IgD-negative memory B cell (primary cell): ENCODE results near the gene GNG7. TPM values are rescaled to one million over a fixed set of nuclear protein-coding genes. Genes with fewer than 3 reads are reported as not detected.
A peak's percentile ranks its signal among the peaks of the same experiment; 100 is the strongest.
"Not testable (repeated sequence)": the region's sequence is repeated elsewhere in the genome, so short reads cannot be mapped to it uniquely, and the experiment has no call there.

Source experiments
- H3K27ac Mint-ChIP-seq, 3 donors: one replicate each; pipeline ENCODE4 v1.8.0; 2020 to 2022; ENCODE audit warnings: mild to moderate bottlenecking in 3 of 3, mixed read lengths in 3 of 3, moderate library complexity in 1 of 3
- H3K27me3 Mint-ChIP-seq: one replicate; pipeline ENCODE4 v1.8.0; 2021; ENCODE audit warnings: mixed read lengths
- H3K36me3 Mint-ChIP-seq: one replicate; pipeline ENCODE4 v1.8.0; 2020; ENCODE audit warnings: mild to moderate bottlenecking, mixed read lengths
- H3K4me1 Mint-ChIP-seq, 3 donors: one replicate each; pipeline ENCODE4 v1.8.0; 2020 to 2022; ENCODE audit warnings: mixed read lengths in 3 of 3, mild to moderate bottlenecking in 1 of 3
- H3K4me3 Mint-ChIP-seq, 4 donors: one replicate each; pipeline ENCODE4 v1.8.0; 2020 to 2022; ENCODE audit warnings: mild to moderate bottlenecking in 4 of 4, mixed read lengths in 4 of 4, moderate library complexity in 3 of 4
- H3K9me3 Mint-ChIP-seq, 3 donors: one replicate each; pipeline ENCODE4 v1.8.0; 2020 to 2021; ENCODE audit warnings: mixed read lengths in 3 of 3, mild to moderate bottlenecking in 1 of 3
- polyA plus RNA-seq: library from polyadenylated mRNA; unstranded; fragments of 300-500 nt; fragmentation: Illumina TruSeq; gene quantifications from one replicate; pipeline ENCODE4 v1.2.3, GENCODE V29; 2021

GNG7 gene
- polyA plus RNA-seq, 1 donor from 2014 or later, result 74.6 TPM

DNA sequence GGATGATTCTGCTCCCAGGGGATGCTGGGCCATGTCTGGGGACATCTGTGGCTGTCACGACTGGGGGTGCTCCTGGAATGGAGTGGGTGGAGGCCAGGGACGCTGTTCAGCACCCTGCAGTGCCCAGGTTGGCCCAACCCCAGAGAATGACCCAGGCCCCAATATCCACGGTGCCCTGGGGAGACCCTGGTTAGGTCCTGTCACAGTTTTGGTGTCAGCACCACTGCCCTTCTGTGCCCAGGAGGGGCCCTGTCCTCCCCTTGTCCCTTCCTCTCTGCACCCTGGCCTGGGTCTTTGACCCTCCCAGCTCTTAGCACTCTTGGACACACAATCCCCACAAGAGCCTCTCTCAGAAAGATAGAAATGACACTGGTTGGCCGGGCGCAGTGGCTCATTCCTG is 141.3 kb downstream of the GNG7 start:
- peaks cover 6% of the 10 kb centered on the region for H3K36me3 Mint-ChIP-seq
- H3K4me3 Mint-ChIP-seq, result peak overlapping the region in 3 of 4 donors; percentile 89 to 96 (median 96)
- H3K4me1 Mint-ChIP-seq, result peaks cover 12 to 43% (median 36%) of the 10 kb centered on the region in 3 donors
- H3K9me3 Mint-ChIP-seq, result no peaks in the 10 kb centered on the region
- no peaks in the 10 kb centered on the region for H3K27me3 Mint-ChIP-seq
- H3K27ac Mint-ChIP-seq, result peak overlapping the region; percentile 95 to 99 (median 97)

DNA sequence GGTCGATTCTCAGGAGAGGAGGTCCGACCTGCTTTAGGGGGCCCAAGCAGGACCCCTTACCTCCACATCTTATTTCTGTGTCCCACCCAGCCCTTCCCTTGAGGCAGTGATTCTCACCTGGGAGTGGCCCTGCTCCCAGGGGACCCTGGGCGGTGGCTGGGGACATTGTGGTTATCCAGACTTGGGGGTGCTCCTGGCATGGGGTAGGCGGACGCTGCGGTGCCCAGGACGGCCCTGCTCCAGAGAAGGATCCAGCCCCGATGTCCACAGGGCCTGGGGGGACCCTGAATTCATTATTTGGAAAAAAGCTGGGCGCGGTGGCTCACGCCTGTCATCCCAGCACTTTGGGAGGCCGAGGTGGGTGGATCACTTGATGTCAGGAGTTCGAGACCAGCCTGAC is 142.1 kb downstream of the GNG7 start:
- Mint-ChIP-seq H3K36me3 (peaks cover 6% of the 10 kb centered on the region), H3K27me3 (no peaks in the 10 kb centered on the region), H3K4me1 (peaks cover 12 to 43% (median 35%) of the 10 kb centered on the region in 3 donors), H3K4me3 (peak overlapping the region in 2 of 4 donors; percentile 17 to 68), H3K9me3 (no peaks in the 10 kb centered on the region), H3K27ac (peak overlapping the region in 1 of 3 donors; percentile 35)

DNA sequence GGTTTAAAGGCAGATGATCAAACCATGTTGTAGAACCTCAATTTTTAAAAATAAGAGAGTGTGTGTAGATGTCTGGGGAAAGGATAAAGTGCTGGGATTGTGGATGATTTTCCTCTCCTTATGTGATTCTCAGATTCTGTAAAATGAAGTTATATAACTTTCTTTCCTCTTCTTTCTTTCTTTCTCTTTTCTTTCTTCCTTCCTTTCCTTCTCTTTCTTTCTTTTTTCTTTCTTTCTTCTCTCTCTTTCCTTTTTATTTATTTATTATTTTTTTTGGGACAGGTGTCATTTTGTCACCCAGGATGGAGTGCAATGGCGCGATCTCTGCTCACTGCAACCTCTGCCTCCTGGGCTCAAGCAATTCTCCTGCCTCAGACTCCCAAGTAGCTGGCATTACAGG is 144.0 kb downstream of the GNG7 start:
- Mint-ChIP-seq H3K27me3 (no peaks in the 10 kb centered on the region), H3K27ac (peak overlapping the region in 1 of 3 donors; percentile 53), H3K4me1 (peaks cover 12 to 32% (median 31%) of the 10 kb centered on the region in 3 donors), H3K36me3 (peaks cover 7% of the 10 kb centered on the region), H3K4me3 (no peak overlapping the region), H3K9me3 (no peaks in the 10 kb centered on the region)

DNA sequence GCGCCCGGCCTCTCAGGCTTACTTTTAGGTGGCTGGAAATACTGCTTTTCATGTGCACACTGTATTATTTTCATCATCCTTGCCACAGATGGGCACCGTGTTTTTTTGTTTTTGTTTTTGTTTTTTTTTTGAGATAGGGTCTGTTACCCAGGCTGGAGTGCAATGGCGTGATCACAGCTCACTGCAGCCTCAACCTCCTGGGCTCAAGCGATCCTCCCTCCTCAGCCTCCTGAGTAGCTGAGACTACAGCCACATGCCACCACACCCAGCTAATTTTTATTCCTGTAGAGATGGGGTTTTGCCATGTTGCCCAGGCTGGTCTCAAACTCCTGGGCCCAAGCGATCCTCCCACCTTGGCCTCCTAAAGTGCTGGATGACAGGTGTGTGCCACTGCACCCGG is 144.4 kb downstream of the GNG7 start:
- H3K36me3 Mint-ChIP-seq, H3K4me3 Mint-ChIP-seq, H3K27me3 Mint-ChIP-seq, H3K9me3 Mint-ChIP-seq: not testable (repeated sequence)
- Mint-ChIP-seq H3K4me1 (peaks cover 12 to 30% (median 30%) of the 10 kb centered on the region in 3 donors), H3K27ac (peak overlapping the region in 1 of 3 donors; percentile 53)

DNA sequence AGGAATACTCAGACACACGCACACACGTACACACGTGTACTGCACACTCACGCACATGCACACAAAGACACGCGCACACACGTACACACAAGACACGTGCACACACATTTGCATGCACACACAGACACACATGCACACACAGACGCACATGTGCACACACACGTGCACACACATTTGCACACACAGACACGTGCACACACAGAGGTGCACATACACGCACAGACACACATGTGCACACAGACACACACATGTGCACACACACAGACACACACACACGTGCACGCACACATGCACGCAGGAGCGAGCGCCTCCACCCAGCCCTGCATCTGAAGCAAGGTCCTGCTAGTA is 145.4 kb downstream of the GNG7 start:
- no peaks in the 10 kb centered on the region for H3K9me3 Mint-ChIP-seq
- H3K36me3 Mint-ChIP-seq, result peaks cover 6% of the 10 kb centered on the region
- peak overlapping the region in 1 of 4 donors; percentile 69 for H3K4me3 Mint-ChIP-seq
- no peaks in the 10 kb centered on the region for H3K27me3 Mint-ChIP-seq
- H3K4me1 Mint-ChIP-seq, result peaks cover 13 to 31% (median 26%) of the 10 kb centered on the region in 3 donors
- peak overlapping the region; percentile 14 to 97 (median 15) for H3K27ac Mint-ChIP-seq

DNA sequence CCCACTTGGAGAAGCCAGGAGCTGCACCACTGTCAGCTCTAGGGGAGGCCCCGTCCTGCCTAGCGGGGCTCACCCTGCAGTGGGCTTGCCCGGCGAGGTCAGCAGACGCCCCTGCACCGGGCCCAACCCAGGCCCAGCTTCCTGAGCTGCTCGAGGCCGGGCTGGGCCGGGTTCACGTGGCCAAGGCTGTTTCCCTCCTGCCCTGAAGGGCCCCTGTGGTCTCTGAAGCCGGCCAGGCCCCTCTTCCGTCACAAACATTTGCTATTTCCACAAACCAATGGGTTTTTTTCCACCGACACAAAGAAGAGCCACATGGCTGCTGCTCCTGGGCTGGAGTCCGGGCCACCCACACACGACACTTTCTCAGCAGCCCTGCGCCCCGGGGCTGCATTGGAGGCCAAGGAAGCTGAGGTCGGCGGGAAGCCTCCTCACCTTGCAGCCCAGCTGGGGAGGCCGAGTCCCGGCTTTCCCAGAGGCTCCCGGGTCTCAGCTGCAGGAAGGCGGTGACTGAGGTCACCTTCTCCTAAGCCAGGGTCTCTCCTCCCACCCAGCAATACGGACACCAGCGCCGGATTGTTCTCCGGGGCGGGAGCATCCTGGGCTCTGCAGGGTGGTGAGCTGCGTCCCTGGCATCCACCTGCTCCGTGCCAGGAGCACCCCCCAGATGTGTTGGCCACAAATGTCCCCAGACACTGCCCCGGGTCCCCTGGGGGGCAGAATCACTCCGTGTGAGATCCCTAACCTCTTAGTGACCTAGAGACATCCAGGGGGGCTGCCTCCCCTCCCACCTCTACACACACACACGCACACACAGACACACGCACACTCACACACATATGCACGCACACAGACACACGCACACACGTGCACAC is 146.0 kb downstream of the GNG7 start:
- Mint-ChIP-seq H3K4me1 (peaks cover 11 to 30% (median 24%) of the 10 kb centered on the region in 3 donors), H3K36me3 (peaks cover 3% of the 10 kb centered on the region), H3K4me3 (peak overlapping the region in 2 of 4 donors; percentile 17 to 69), H3K27ac (peak overlapping the region; percentile 14 to 97 (median 15)), H3K9me3 (no peaks in the 10 kb centered on the region), H3K27me3 (no peaks in the 10 kb centered on the region)

DNA sequence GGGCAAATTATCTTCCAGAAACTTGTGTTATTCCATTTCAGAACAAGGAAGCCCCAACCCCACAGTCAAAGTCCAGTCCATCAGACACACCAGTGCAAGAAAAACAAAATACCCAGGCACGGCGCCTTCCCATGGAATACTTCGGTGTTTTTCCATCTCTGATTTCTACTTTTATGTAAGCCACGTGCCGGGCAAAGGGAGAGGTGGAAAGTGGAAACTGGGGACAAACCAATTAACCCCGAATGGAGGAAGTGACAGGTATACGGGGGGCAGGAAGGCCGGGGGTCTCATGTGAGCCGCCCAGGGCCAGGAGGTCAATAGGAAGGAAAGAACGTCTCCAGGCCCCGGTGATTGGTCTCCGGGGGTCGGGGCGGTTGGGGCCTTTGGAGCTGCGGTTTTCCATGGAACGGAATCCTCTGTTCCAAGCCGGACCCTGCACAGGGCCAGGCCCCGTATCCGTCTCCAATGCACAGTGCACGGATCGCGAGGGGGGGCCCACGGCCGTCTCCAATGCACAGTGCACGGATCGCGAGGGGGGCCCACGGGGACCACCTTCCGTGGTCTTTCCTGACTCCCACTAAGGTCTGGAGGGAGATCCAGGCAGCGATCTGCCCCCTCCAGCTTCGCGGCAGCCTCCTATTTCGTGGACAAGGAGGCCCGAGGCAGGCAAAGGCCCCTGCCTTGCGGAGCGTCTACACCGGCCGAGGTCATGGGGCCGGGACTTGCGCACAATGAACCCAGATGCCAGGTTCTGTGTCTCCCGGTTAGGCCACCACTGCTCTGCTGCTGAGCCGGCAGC is 146.9 kb downstream of the GNG7 start:
- peaks cover 3% of the 10 kb centered on the region for H3K36me3 Mint-ChIP-seq
- H3K4me1 Mint-ChIP-seq, result peaks cover 11 to 30% (median 19%) of the 10 kb centered on the region in 3 donors
- H3K27me3 Mint-ChIP-seq, result no peaks in the 10 kb centered on the region
- H3K27ac Mint-ChIP-seq, result peak overlapping the region in 2 of 3 donors; percentile 23 to 92
- no peaks in the 10 kb centered on the region for H3K9me3 Mint-ChIP-seq
- no peak overlapping the region for H3K4me3 Mint-ChIP-seq

DNA sequence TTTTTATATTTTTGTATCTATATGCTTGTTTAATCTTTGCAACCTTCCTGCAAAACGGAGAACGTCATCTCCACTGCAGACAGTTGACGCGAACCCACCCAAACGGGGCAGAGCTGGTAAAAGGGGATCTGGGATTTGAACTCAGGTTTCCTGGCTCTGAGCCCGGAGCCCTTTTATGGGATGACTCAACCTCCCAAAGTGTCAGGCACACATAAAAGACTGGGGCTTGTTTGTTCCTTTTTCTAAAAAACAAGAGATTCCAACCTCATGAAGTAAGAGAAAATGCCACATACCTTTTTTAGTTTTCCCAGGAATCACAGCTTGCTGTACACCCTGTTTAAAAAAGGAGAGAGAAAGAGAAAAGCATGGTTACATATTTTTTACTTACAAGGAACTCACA is 147.6 kb downstream of the GNG7 start:
- Mint-ChIP-seq H3K4me1 (peaks cover 11 to 29% (median 18%) of the 10 kb centered on the region in 3 donors), H3K27me3 (no peaks in the 10 kb centered on the region), H3K27ac (peak overlapping the region; percentile 23 to 92 (median 46)), H3K9me3 (no peaks in the 10 kb centered on the region), H3K36me3 (peaks cover 3% of the 10 kb centered on the region), H3K4me3 (no peak overlapping the region)

DNA sequence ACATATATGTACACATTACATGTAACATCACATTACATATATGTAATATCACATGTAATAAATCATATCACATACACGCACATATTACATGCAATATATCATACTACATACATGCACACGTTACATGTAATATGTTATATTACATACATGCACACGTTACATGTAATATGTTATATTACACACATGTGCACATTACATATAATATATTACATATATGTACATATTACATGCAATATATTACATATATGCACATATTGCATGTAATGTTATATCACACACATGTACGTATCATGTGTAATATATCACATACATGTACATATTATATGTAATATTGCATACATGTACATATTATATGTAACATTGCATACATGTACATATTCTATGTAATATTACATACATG is 149.0 kb downstream of the GNG7 start:
- Mint-ChIP-seq H3K4me3 (no peak overlapping the region), H3K9me3 (no peaks in the 10 kb centered on the region), H3K36me3 (peaks cover 2% of the 10 kb centered on the region), H3K4me1 (peaks cover 11 to 28% (median 18%) of the 10 kb centered on the region in 3 donors), H3K27ac (no peak overlapping the region), H3K27me3 (no peaks in the 10 kb centered on the region)

DNA sequence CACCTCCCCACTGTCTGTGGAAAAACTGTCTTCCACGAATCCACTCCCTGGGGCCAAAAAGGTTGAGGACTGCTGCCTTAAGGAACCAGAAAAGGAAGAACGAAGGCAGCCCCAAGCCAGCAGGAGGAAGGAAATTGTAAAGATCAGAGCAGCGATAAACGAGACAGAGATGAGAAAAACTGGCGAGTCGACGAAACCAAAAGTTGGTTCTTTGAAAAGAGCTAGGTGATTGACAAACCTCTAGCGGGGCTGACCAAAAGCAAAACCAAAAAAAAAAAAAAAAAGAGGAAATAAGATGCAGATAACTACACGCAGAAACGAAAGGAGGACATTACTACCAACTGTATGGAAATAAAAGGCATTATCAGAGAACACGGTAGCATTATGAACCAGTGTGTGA is 149.6 kb downstream of the GNG7 start:
- H3K36me3 Mint-ChIP-seq, result peaks cover 2% of the 10 kb centered on the region

DNA sequence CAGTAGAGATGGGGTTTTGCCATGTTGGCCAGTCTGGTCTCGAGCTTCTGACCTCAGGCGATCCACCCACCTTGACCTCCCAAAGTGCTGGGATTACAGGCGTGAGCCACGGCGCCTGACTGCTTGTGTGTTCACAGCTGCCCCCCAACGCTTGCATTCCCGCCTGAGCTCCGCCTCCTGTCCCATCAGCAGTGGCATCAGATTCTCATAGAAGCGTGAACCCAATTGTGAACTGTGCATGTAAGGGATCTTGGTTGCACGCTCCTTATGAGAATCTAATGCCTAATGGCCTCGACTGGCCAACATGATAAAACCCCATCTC is 150.7 kb downstream of the GNG7 start:
- Mint-ChIP-seq H3K27ac (peak overlapping the region in 1 of 3 donors; percentile 83), H3K36me3 (peaks cover 2% of the 10 kb centered on the region), H3K27me3 (no peaks in the 10 kb centered on the region), H3K4me1 (peaks cover 11 to 15% (median 14%) of the 10 kb centered on the region in 3 donors), H3K9me3 (no peaks in the 10 kb centered on the region), H3K4me3 (peak overlapping the region in 1 of 4 donors; percentile 63)

More for the DNA sequence above, 149.6 kb downstream of the GNG7 start:
- Mint-ChIP-seq H3K4me3 (peak overlapping the region; percentile 41 to 81 (median 57)), H3K27ac (peak overlapping the region; percentile 52 to 94 (median 83)), H3K27me3 (no peaks in the 10 kb centered on the region), H3K9me3 (no peaks in the 10 kb centered on the region), H3K4me1 (peaks cover 11 to 22% (median 18%) of the 10 kb centered on the region in 3 donors)

DNA sequence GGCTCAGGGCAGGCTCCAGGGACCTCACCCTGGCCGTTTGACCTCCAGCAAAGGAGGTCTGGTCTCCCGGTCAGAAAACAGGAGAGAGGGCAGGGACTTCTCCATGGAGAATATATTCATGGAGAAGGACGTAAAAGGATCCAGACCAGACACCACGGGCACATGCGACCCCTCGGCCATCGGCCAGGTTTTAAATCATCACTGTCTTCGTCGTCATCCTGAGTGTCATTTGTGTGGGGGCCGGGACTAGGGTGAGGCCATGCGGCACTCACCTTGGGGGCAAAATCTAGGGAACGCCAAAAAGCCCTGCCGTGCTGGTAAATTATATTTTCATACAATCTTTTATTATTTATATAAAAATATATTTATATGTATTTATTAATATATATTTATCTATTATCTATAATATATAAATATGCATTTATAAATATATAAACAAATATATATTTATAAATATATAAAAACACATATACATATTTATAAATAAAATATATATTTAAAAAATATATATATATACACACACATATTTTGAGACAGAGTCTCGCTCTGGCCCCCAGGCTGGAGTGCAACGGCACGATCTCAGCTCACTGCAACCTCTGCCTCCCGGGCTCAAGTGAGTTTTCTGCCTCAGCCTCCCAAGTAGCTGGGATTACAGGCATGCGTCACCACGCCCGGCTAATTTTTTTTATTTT is 151.2 kb downstream of the GNG7 start:
- Mint-ChIP-seq H3K27me3 (no peaks in the 10 kb centered on the region), H3K9me3 (no peaks in the 10 kb centered on the region), H3K36me3 (peaks cover 2% of the 10 kb centered on the region), H3K4me1 (peaks cover 11 to 14% (median 13%) of the 10 kb centered on the region in 3 donors), H3K27ac (peak overlapping the region in 1 of 3 donors; percentile 83), H3K4me3 (no peak overlapping the region)

DNA sequence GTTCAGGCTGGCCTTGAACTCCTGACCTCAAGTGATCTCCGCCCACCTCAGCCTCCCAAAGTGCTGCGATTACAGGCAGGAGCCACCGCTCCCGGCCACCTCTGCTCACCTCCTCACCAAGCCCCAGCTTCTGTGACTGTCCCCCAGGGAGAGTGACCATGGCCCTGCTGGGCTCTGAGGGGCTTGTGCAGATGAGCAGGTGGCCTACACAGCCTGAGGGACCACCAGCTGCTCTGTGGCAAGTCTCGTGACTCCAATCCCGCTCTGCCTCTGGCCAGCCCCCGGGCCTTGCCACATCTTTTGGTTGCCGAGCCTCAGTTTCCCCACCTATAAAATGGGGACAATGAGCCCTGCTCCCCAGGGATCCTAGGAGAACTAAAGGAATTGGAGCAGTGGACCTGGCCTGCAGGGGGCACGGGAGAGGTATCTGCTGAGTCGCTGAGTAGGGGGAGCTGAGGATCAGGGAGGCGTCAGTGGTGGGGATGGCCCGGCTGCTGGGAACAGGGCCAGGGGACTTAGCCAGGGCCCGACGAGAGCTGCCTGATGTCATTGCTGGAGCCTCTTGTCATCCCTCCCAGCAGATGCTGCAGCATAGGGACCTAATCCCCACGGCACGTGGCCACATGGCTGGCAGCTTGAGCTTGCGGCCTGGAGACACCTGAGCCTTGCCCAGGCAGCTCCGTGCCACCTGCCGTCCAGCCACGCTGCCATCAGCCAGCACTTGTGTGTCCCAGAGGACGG is 151.9 kb downstream of the GNG7 start:
- no peaks in the 10 kb centered on the region for H3K27me3 Mint-ChIP-seq
- no peak overlapping the region for H3K4me3 Mint-ChIP-seq
- no peaks in the 10 kb centered on the region for H3K9me3 Mint-ChIP-seq
- peaks cover 2% of the 10 kb centered on the region for H3K36me3 Mint-ChIP-seq
- H3K27ac Mint-ChIP-seq, result peak overlapping the region in 1 of 3 donors; percentile 35
- H3K4me1 Mint-ChIP-seq, result peaks cover 11 to 18% (median 17%) of the 10 kb centered on the region in 3 donors

DNA sequence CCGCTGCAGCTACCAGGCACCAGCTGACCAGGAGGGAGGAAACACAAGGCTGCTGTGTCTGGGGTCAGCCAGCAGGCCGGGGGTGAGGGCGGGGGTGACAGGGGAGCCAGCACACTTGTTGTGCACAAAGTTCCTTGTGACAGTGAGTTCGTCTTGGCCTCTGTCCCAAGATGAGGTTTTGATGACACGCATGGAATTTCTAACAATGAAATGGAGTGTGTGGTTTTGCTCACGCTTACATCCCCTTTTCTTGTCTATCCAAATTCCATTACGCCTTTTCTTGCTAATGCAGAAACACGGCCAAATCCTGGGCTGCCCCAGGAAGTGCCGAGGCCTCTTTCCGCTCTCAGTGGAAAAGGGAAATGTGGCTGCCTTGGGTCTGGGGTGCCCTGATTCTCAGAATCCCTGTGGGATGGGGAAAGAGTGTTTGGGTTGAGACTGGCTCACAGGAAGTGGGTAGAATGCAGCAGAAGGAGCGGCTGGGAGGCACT is 152.7 kb downstream of the GNG7 start:
- H3K4me3 Mint-ChIP-seq, result no peak overlapping the region

More for the DNA sequence above, 152.7 kb downstream of the GNG7 start:
- Mint-ChIP-seq H3K9me3 (no peaks in the 10 kb centered on the region), H3K27me3 (no peaks in the 10 kb centered on the region), H3K4me1 (peaks cover 15 to 22% (median 19%) of the 10 kb centered on the region in 3 donors), H3K27ac (no peak overlapping the region), H3K36me3 (no peaks in the 10 kb centered on the region)
